Progenitor cell of endocrine pancreas (in vitro differentiated cells): ENCODE measurements around the gene GPR18. TPM values are rescaled to one million over a fixed set of nuclear protein-coding genes. Genes with fewer than 3 reads are reported as not detected.
"Not testable (repeated sequence)": the region's sequence is repeated elsewhere in the genome, so short reads cannot be mapped to it uniquely, and the experiment has no call there.

ENCODE experiments used
- DNase-seq: peaks from one replicate; pipeline ENCODE4 v3.0.0; 2021; ENCODE audit warnings: low spot score; ENCODE audit not compliant: unreplicated experiment
- H3K27ac Mint-ChIP-seq: 2 replicates; pipeline ENCODE4 v1.8.0; 2021; ENCODE audit warnings: mild to moderate bottlenecking, moderate library complexity, mixed read lengths
- H3K27me3 Mint-ChIP-seq: 2 replicates; pipeline ENCODE4 v1.8.0; 2021; ENCODE audit warnings: mixed read lengths
- H3K36me3 Mint-ChIP-seq: 2 replicates; pipeline ENCODE4 v1.8.0; 2022; ENCODE audit warnings: mixed read lengths; ENCODE audit not compliant: insufficient read depth
- H3K4me1 Mint-ChIP-seq: 2 replicates; pipeline ENCODE4 v1.8.0; 2021; ENCODE audit warnings: low read depth, mixed read lengths
- H3K4me3 Mint-ChIP-seq: 2 replicates; pipeline ENCODE4 v1.8.0; 2021; ENCODE audit warnings: low read depth, mild to moderate bottlenecking, moderate library complexity, mixed read lengths
- H3K9me3 Mint-ChIP-seq: 2 replicates; pipeline ENCODE4 v1.8.0; 2021; ENCODE audit warnings: low read depth, mixed read lengths
- CTCF ChIP-seq: fragments of 200-600 bp; sonication (generic); IDR thresholded peaks from one replicate; pipeline ENCODE4 v1.5.0; 2021; ENCODE audit warnings: antibody characterized with exemption, mild to moderate bottlenecking; ENCODE audit not compliant: unreplicated experiment
- total RNA-seq: library from RNA; stranded (reverse); gene quantifications from 2 replicates; pipeline ENCODE4 v1.2.1, GENCODE V29; 2021

Gene GPR18
- total RNA-seq, 1 donor from 2014 or later, result not detected

DNA sequence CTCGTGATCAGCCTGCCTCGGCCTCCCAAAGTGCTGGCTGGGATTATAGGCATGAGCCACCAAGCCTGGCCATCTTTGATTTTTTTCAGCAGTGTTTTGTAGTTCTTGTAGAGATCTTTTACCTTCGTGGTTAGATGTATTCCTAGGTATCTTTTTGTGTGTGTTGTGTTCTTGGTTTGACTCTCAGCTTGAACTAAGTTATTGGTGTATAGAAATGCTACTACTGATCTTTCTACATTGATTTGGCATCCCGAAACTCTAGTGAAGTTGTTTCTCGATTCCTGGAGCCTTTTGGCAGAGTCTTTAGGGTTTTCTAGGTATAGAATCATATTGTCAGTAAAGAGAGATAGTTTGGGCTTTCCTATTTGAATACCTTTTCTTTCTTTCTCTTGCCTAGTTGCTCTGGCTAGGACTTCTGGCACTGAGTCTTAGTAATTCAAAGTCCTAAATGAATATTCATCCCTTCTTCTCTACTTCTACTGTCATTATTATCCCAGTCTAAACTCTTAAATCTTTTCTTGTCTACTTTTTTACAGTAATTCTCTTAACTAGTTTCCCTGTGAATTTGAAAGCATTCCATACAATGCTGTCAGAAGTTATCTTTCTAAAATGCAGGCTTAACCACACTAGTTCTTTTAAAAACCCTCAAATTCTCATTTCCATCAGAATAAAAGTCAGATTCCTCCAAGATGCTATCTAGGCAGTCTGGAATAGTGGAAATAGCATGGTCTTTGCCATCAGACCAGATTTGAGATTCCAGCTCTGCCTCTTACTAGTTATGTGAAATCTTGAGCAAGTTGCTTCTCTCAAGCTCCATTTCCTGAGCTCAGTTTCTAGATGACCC is 7.0 kb downstream of the GPR18 start:
- Mint-ChIP-seq H3K4me3 (no peak overlapping the region), H3K27ac (no peak overlapping the region), H3K36me3 (peaks cover 24% of the 10 kb centered on the region), H3K9me3 (peaks cover 4% of the 10 kb centered on the region), H3K27me3 (no peaks in the 10 kb centered on the region), H3K4me1 (no peaks in the 10 kb centered on the region)
- no peak for TF ChIP-seq CTCF
- DNase-seq, result no peak

GRCh38 chr13:99249606-99250005 is 8.6 kb downstream of the GPR18 start:
- not testable (repeated sequence) for H3K27me3 Mint-ChIP-seq, H3K27ac Mint-ChIP-seq, H3K4me3 Mint-ChIP-seq, DNase-seq, H3K9me3 Mint-ChIP-seq, H3K4me1 Mint-ChIP-seq
- peaks cover 23% of the 10 kb centered on the region for H3K36me3 Mint-ChIP-seq

GRCh38 chr13:99249178-99249577 is 9.0 kb downstream of the GPR18 start:
- not testable (repeated sequence) for H3K4me3 Mint-ChIP-seq, H3K9me3 Mint-ChIP-seq, H3K4me1 Mint-ChIP-seq, H3K27ac Mint-ChIP-seq, H3K27me3 Mint-ChIP-seq, DNase-seq
- peaks cover 23% of the 10 kb centered on the region for H3K36me3 Mint-ChIP-seq

DNA sequence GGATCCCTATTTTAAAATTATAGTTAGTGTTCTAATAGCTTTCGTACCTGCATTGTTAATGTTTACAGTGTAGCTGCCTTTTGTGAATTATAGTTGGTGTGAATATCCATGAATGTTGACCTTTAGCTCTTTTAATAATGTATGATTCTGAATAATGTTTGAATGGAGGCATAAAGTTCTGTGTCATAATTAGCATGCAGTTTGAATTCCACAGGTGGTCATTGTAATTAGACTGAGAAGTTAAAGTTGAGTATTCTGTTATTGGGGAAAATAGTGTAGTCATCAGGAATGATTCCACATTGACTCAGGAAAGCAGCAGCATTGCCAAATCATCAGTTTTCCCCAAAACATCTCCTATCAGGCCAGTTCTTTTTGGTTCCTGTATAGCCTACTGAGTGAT is 12.1 kb downstream of the GPR18 start:
- DNase-seq, result no peak
- Mint-ChIP-seq H3K9me3 (peaks cover 8% of the 10 kb centered on the region), H3K4me1 (no peaks in the 10 kb centered on the region), H3K4me3 (no peak overlapping the region), H3K27me3 (no peaks in the 10 kb centered on the region), H3K27ac (no peak overlapping the region), H3K36me3 (peaks cover 33% of the 10 kb centered on the region)
- no peak for TF ChIP-seq CTCF

DNA sequence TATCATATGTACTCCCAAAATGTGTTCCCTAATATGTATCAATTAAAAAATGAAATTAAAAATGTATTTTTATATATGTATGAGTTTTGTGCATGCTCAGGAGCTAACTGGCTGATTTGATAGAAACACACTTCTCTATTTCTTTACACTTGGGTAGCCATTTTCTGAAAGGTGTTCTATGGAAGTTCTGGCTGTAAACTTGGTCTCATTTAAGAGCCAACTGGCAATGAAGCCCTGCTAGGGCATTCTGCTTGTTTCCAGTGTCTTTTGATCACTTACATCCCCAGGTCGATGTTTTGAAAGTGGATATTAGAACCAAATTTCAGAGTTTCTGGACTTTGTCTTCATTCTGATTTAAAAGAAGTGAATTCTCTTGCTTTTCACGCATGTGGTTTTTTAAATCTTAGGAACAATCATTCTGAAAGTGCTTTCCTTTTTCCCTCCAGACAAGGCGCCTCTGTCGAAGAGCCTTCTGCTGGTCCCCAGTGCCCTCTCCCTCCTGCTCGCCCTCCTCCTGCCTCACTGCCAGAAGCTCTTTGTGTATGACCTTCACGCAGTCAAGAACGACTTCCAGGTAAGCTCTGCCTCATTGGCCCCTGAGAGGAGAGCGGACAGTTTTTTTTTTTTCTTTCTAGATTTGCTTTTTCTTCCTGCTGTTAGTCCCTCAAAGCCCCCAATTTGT is 20.1 kb downstream of the GPR18 start:
- no peak for DNase-seq
- Mint-ChIP-seq H3K4me1 (peaks cover 3% of the 10 kb centered on the region), H3K27ac (no peak overlapping the region), H3K36me3 (peaks cover 25% of the 10 kb centered on the region), H3K9me3 (peaks cover 4% of the 10 kb centered on the region), H3K27me3 (peaks cover 8% of the 10 kb centered on the region), H3K4me3 (no peak overlapping the region)
- no peak for TF ChIP-seq CTCF

- H3K36me3 Mint-ChIP-seq, result peaks cover 2% of the 10 kb centered on the region
- peaks cover 8% of the 10 kb centered on the region for H3K27me3 Mint-ChIP-seq
- H3K4me3 Mint-ChIP-seq, result no peak overlapping the region
- peaks cover 4% of the 10 kb centered on the region for H3K4me1 Mint-ChIP-seq
- DNase-seq, result no peak
- no peaks in the 10 kb centered on the region for H3K9me3 Mint-ChIP-seq
- H3K27ac Mint-ChIP-seq, result no peak overlapping the region
- TF ChIP-seq CTCF, result no peak
These were observed 26.5 kb downstream of the GPR18 start for GRCh38 chr13:99231721-99232120.
